ENCODE data around the gene CREM. TPM values are rescaled to one million over a fixed set of nuclear protein-coding genes. Genes with fewer than 3 reads are reported as not detected.

Gene CREM
- total RNA-seq, 5 donors from 2014 or later (not counting 1 experiment from before 2014, with no cell fraction given): 20.6 to 57.2 (median 26.0) TPM

DNA sequence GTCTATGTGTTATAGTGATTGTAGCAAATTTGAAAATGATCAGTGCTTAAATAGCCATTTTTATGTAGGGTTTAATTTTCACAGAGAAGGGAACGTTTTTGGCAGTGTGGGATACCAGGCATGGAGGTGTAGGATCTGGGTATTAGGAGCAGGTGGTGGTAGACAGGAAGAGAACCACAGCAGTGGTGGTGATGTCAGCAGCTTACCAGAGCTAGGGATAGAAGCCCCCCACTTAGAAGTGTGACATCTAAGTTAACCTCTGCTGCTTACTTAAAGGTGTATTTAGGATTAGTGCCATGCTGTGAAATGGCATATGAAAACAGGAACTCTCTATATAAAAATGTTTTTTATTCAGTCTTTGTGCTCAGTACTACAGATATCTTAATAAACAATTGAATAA is 73.8 kb downstream of the CREM start:
- no peaks in the 10 kb centered on the region for H3K36me3 ChIP-seq (ENCODE audit: control insufficient read depth in 2 of 2, extremely low read depth in 1 of 2, insufficient read depth in 1 of 2, low read length in 1 of 2)
- Mint-ChIP-seq H3K27ac (peak overlapping the region in 1 of 2 donors; percentile 37), H3K4me3 (no peak overlapping the region), H3K36me3 (peaks cover 34% of the 10 kb centered on the region), H3K9me3 (no peaks in the 10 kb centered on the region), H3K27me3 (no peaks in the 10 kb centered on the region), H3K4me1 (peaks cover 8 to 40% (median 35%) of the 10 kb centered on the region in 3 donors)
- ChIA-PET POLR2A (no interaction called here), CTCF (interaction anchor here (1.0 to 1.3 kb wide), 3 partner anchors 16 to 74 kb away, joined by 4 to 5 read pairs (median 4); partner anchors contain the start of gene CREM (in 1 of the 2))
- no peaks in the 10 kb centered on the region for H3K9me3 ChIP-seq
- DNase-seq (no peak), ATAC-seq (replicated peaks in 1 of 4) (no peak)
- WGBS (ENCODE audit: insufficient coverage): 75% methylated on average over 1 of the region's 1 CpG
- no peak overlapping the region for H3K27ac ChIP-seq (ENCODE audit: low read length)
- no peaks in the 10 kb centered on the region for H3K27me3 ChIP-seq (replicated peaks in 1 of 2; ENCODE audit: control insufficient read depth in 2 of 2, extremely low read depth in 1 of 2, insufficient read depth in 2 of 2, low read length in 1 of 2)
- H3K4me3 ChIP-seq (ENCODE audit: control insufficient read depth in 1 of 2, extremely low read depth in 1 of 2, low read length in 1 of 2): no peak overlapping the region
- peaks cover 4 to 7% of the 10 kb centered on the region in 2 experiments for H3K4me1 ChIP-seq (ENCODE audit: control insufficient read depth in 1 of 2, extremely low read depth in 1 of 2, insufficient read depth in 2 of 2, low read length in 2 of 2)

DNA sequence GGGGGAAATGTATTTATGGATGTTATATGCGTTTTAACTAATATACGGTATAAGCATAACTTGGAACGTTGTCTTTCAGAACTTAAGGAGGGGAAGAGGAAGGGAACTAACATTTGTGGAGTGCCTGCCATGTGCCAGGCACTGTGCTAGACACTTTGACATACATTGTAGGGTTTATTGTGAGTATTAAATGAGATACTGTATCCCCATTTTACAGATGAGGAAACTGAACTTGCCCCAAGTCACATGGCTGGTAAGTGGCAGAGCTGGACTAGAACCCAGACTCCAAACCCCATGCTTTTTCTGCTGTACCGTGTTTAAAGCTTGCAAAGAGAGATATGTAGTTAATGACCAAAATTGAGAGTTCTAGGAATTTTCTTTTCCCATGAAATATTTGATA is 74.6 kb downstream of the CREM start:
- Histone ChIP-seq H3K4me3 (ENCODE audit: control insufficient read depth in 1 of 2, extremely low read depth in 1 of 2, low read length in 1 of 2) (no peak overlapping the region), H3K4me1 (ENCODE audit: control insufficient read depth in 1 of 2, extremely low read depth in 1 of 2, insufficient read depth in 2 of 2, low read length in 2 of 2) (peaks cover 4 to 7% of the 10 kb centered on the region in 2 experiments), H3K27me3 (replicated peaks in 1 of 2; ENCODE audit: control insufficient read depth in 2 of 2, extremely low read depth in 1 of 2, insufficient read depth in 2 of 2, low read length in 1 of 2) (no peaks in the 10 kb centered on the region), H3K9me3 (no peaks in the 10 kb centered on the region), H3K27ac (ENCODE audit: low read length) (no peak overlapping the region), H3K36me3 (ENCODE audit: control insufficient read depth in 2 of 2, extremely low read depth in 1 of 2, insufficient read depth in 1 of 2, low read length in 1 of 2) (no peaks in the 10 kb centered on the region)
- Mint-ChIP-seq H3K9me3 (no peaks in the 10 kb centered on the region), H3K36me3 (peaks cover 35% of the 10 kb centered on the region), H3K27me3 (no peaks in the 10 kb centered on the region), H3K4me1 (peaks cover 4 to 33% (median 28%) of the 10 kb centered on the region in 3 donors), H3K4me3 (no peak overlapping the region), H3K27ac (no peak overlapping the region)
- ATAC-seq (replicated peaks in 1 of 4) (no peak), DNase-seq (no peak)
- WGBS (ENCODE audit: insufficient coverage): 95% methylated on average over 3 of the region's 4 CpGs
- POLR2A ChIA-PET: interaction anchor here (0.6 to 0.7 kb wide), 3 partner anchors 20 to 75 kb away, joined by 3 read pairs; partner anchors contain the start of gene CREM (in 1 of the 2)
- CTCF ChIA-PET: interaction anchor here (0.6 to 2.0 kb wide), 5 partner anchors 15 to 80 kb away, joined by 3 to 11 read pairs (median 5); no protein-coding TSS in a partner anchor

DNA sequence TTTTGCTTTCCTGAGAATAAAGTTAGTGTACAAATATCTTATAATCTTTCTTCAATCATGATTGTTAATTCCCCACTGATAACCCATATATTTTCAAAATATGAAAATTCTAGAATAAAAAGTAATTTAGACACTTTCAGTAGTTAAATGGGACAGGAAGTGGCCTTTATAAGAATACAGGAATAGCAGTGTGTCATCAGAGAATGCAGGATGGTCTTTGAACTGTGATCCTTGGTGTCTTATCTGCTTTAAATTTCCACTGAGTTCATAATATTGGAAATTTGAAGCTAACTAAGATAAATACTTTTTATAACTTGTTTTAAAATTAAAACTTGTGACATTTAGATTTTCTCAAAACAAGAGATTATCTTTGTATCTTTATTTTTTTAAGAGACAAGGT is 75.4 kb downstream of the CREM start:
- no peaks in the 10 kb centered on the region for H3K9me3 ChIP-seq
- H3K27ac ChIP-seq (ENCODE audit: low read length): no peak overlapping the region
- H3K4me1 ChIP-seq (ENCODE audit: control insufficient read depth in 1 of 2, extremely low read depth in 1 of 2, insufficient read depth in 2 of 2, low read length in 2 of 2): peaks cover 0 to 4% of the 10 kb centered on the region in 2 experiments
- no peaks in the 10 kb centered on the region for H3K36me3 ChIP-seq (ENCODE audit: control insufficient read depth in 2 of 2, extremely low read depth in 1 of 2, insufficient read depth in 1 of 2, low read length in 1 of 2)
- H3K27me3 ChIP-seq (replicated peaks in 1 of 2; ENCODE audit: control insufficient read depth in 2 of 2, extremely low read depth in 1 of 2, insufficient read depth in 2 of 2, low read length in 1 of 2): no peaks in the 10 kb centered on the region
- no peak overlapping the region for H3K4me3 Mint-ChIP-seq
- no peak for DNase-seq
- ChIA-PET CTCF (interaction anchor here (0.6 to 2.0 kb wide), 5 partner anchors 15 to 81 kb away, joined by 3 to 11 read pairs (median 5); no protein-coding TSS in a partner anchor), POLR2A (interaction anchor here (0.6 to 0.7 kb wide), 3 partner anchors 21 to 76 kb away, joined by 3 read pairs; partner anchors contain the start of gene CREM (in 1 of the 2))
- H3K4me1 Mint-ChIP-seq: peaks cover 0 to 28% (median 24%) of the 10 kb centered on the region in 3 donors
- no peaks in the 10 kb centered on the region for H3K27me3 Mint-ChIP-seq
- peaks cover 42% of the 10 kb centered on the region for H3K36me3 Mint-ChIP-seq
- no peak for ATAC-seq (replicated peaks in 1 of 4)
- H3K9me3 Mint-ChIP-seq: no peaks in the 10 kb centered on the region
- no peak overlapping the region for H3K4me3 ChIP-seq (ENCODE audit: control insufficient read depth in 1 of 2, extremely low read depth in 1 of 2, low read length in 1 of 2)
- H3K27ac Mint-ChIP-seq: peak overlapping the region in 1 of 2 donors; percentile 34

DNA sequence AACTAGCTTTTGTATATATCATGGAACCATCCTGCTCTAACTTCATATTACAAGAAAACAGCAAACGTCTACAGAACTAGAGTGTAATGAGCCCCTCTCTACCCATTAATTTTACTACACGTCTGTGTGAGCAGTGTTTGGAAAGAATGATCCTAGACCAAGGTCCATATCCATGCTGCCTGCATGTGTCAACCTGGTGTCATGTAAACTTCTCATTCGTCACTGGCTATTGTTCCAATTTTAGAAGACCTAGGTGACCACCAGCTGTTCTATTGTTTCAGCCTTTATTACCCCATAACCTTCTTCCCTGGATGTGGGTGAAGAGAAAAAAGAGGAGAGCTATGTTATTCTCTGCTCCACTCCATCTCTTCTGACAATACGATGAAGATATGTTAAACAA is 77.1 kb downstream of the CREM start:
- Histone ChIP-seq H3K4me3 (ENCODE audit: control insufficient read depth in 1 of 2, extremely low read depth in 1 of 2, low read length in 1 of 2) (no peak overlapping the region), H3K4me1 (ENCODE audit: control insufficient read depth in 1 of 2, extremely low read depth in 1 of 2, insufficient read depth in 2 of 2, low read length in 2 of 2) (peaks cover 3 to 4% of the 10 kb centered on the region in 2 experiments), H3K27me3 (replicated peaks in 1 of 2; ENCODE audit: control insufficient read depth in 2 of 2, extremely low read depth in 1 of 2, insufficient read depth in 2 of 2, low read length in 1 of 2) (no peaks in the 10 kb centered on the region), H3K36me3 (ENCODE audit: control insufficient read depth in 2 of 2, extremely low read depth in 1 of 2, insufficient read depth in 1 of 2, low read length in 1 of 2) (no peaks in the 10 kb centered on the region), H3K27ac (ENCODE audit: low read length) (no peak overlapping the region), H3K9me3 (no peaks in the 10 kb centered on the region)
- Mint-ChIP-seq H3K4me3 (no peak overlapping the region), H3K4me1 (peaks cover 0 to 27% (median 21%) of the 10 kb centered on the region in 3 donors), H3K36me3 (peaks cover 45% of the 10 kb centered on the region), H3K9me3 (no peaks in the 10 kb centered on the region), H3K27me3 (no peaks in the 10 kb centered on the region), H3K27ac (no peak overlapping the region)
- CTCF ChIA-PET: interaction anchor here (0.6 to 1.1 kb wide), 4 partner anchors 9 to 25 kb away, joined by 4 to 10 read pairs (median 6); no protein-coding TSS in a partner anchor
- POLR2A ChIA-PET: interaction anchor here (0.6 kb wide), 2 partner anchors 15 to 26 kb away, joined by 3 to 4 read pairs; no protein-coding TSS in a partner anchor
- no peak for ATAC-seq (replicated peaks in 1 of 4)
- DNase-seq: no peak
- WGBS (ENCODE audit: insufficient coverage): no CpG with 5 or more reads among the region's 4 CpGs

DNA sequence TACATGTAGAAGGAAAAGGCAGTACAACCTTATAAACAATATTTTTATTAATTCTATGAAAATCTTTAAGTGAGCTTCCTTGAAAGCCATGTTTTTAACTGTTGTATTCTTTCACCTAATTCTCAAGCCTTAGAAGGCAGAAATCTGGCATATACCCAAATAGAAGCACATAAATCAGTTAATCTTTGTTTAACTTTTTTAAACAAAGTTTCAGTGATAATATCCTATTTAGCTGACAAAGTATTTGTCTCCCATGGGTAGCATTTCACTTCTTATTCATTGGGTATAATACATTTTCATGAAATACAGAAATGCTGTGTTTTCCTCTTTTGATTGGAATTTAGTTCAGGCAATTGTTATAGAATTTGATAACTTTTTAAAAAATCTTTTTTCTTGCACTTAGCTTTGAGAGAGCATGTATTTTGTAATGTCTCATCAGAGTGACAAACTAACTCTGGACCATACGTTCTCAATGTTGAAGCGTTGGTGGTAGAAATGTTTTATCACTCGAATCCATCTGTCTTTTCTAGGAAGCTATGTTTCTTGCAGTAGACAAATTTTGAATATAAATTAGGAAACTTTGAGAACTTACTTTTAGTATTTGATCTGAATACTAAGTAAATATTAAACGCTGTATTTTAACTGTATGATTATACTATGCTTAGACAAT is 78.1 kb downstream of the CREM start:
- no peak overlapping the region for H3K27ac ChIP-seq (ENCODE audit: low read length)
- H3K36me3 Mint-ChIP-seq: peaks cover 56% of the 10 kb centered on the region

GRCh38 chr10:35206274-35206673 is 79.6 kb downstream of the CREM start:
- no peak overlapping the region for H3K27ac ChIP-seq (ENCODE audit: low read length)
- Mint-ChIP-seq H3K27ac (no peak overlapping the region), H3K4me1 (peaks cover 0 to 41% (median 25%) of the 10 kb centered on the region in 3 donors), H3K4me3 (no peak overlapping the region), H3K36me3 (peaks cover 58% of the 10 kb centered on the region), H3K9me3 (no peaks in the 10 kb centered on the region), H3K27me3 (no peaks in the 10 kb centered on the region)
- WGBS (ENCODE audit: insufficient coverage): 100% methylated on average over 2 of the region's 3 CpGs
- ATAC-seq (replicated peaks in 1 of 4) (no peak), DNase-seq (no peak)
- H3K27me3 ChIP-seq (replicated peaks in 1 of 2; ENCODE audit: control insufficient read depth in 2 of 2, extremely low read depth in 1 of 2, insufficient read depth in 2 of 2, low read length in 1 of 2): no peaks in the 10 kb centered on the region
- CTCF ChIA-PET: interaction anchor here (0.6 to 1.5 kb wide), 5 partner anchors 9 to 80 kb away, joined by 3 to 11 read pairs (median 4); partner anchors contain the start of gene CREM (in 1 of the 2)
- H3K4me3 ChIP-seq (ENCODE audit: control insufficient read depth in 1 of 2, extremely low read depth in 1 of 2, low read length in 1 of 2): no peak overlapping the region
- H3K4me1 ChIP-seq (ENCODE audit: control insufficient read depth in 1 of 2, extremely low read depth in 1 of 2, insufficient read depth in 2 of 2, low read length in 2 of 2): peaks cover 4 to 5% of the 10 kb centered on the region in 2 experiments
- peaks cover 0 to 3% of the 10 kb centered on the region in 2 donors for H3K36me3 ChIP-seq (ENCODE audit: control insufficient read depth in 2 of 2, extremely low read depth in 1 of 2, insufficient read depth in 1 of 2, low read length in 1 of 2)
- POLR2A ChIA-PET: no interaction called here
- no peaks in the 10 kb centered on the region for H3K9me3 ChIP-seq

More for the DNA sequence above, 78.1 kb downstream of the CREM start:
- H3K4me1 ChIP-seq (ENCODE audit: control insufficient read depth in 1 of 2, extremely low read depth in 1 of 2, insufficient read depth in 2 of 2, low read length in 2 of 2): peaks cover 4 to 5% of the 10 kb centered on the region in 2 experiments
- Mint-ChIP-seq H3K9me3 (no peaks in the 10 kb centered on the region), H3K27ac (no peak overlapping the region), H3K4me3 (no peak overlapping the region), H3K4me1 (peaks cover 0 to 36% (median 27%) of the 10 kb centered on the region in 3 donors), H3K27me3 (no peaks in the 10 kb centered on the region)
- H3K9me3 ChIP-seq: no peaks in the 10 kb centered on the region
- H3K4me3 ChIP-seq (ENCODE audit: control insufficient read depth in 1 of 2, extremely low read depth in 1 of 2, low read length in 1 of 2): no peak overlapping the region
- ATAC-seq (replicated peaks in 1 of 4): no peak
- no peak for DNase-seq
- POLR2A ChIA-PET: interaction anchor here (0.6 to 0.9 kb wide), 5 partner anchors 77 to 407 kb away, joined by 3 to 10 read pairs (median 4); no protein-coding TSS in a partner anchor
- CTCF ChIA-PET: interaction anchor here (0.6 to 1.1 kb wide), 5 partner anchors 9 to 1719 kb away, joined by 3 to 10 read pairs (median 4); no protein-coding TSS in a partner anchor
- no peaks in the 10 kb centered on the region for H3K27me3 ChIP-seq (replicated peaks in 1 of 2; ENCODE audit: control insufficient read depth in 2 of 2, extremely low read depth in 1 of 2, insufficient read depth in 2 of 2, low read length in 1 of 2)
- H3K36me3 ChIP-seq (ENCODE audit: control insufficient read depth in 2 of 2, extremely low read depth in 1 of 2, insufficient read depth in 1 of 2, low read length in 1 of 2): peaks cover 0 to 3% of the 10 kb centered on the region in 2 donors
- WGBS (ENCODE audit: insufficient coverage): no CpG with 5 or more reads among the region's 4 CpGs
